Pancreas (tissue), 10 donors: ENCODE results near the gene INSRR. TPM values are rescaled to one million over a fixed set of nuclear protein-coding genes. Genes with fewer than 3 reads are reported as not detected.

Source experiments
- ATAC-seq, 4 donors: fragments of 200-7000 bp; cut with Tn5 transposase; one replicate each; pipeline versions ENCODE4 v1.8.0 to v1.9.1; 2020; ENCODE audit warnings: mild to moderate bottlenecking in 4 of 4, moderate library complexity in 4 of 4
- DNase-seq, 6 donors: peaks; one replicate each; pipeline ENCODE4 v3.0.0-alpha.2; 2020
- FAIRE-seq: peaks from 2 replicates; lab custom pipeline; 2012; peaks lifted over from hg19 to GRCh38; lab: Jason Lieb, UNC
- H3K27ac ChIP-seq, 4 donors: fragments of 200-600 bp; sonication (generic); 1 replicate in 3 of 4; 2 replicates in 1 of 4; pipeline versions ENCODE4 v1.5.0 to v1.8.0; 2020
- H3K27me3 ChIP-seq, 4 donors: fragments of 200-600 bp; one replicate each; pipeline ENCODE4 v1.8.0; 2021
- H3K36me3 ChIP-seq, 3 donors: fragments of 200-600 bp; sonication (generic) in 1 of 3; one replicate each; pipeline versions ENCODE4 v1.5.0 to v1.8.0; 2020 to 2021
- H3K4me1 ChIP-seq, 3 donors: fragments of 200-600 bp; one replicate each; pipeline ENCODE4 v1.8.0; 2021
- H3K4me3 ChIP-seq, 4 donors: fragments of 200-600 bp; sonication (generic) in 2 of 4; one replicate each; pipeline versions ENCODE4 v1.5.0 to v1.8.0; 2020 to 2021
- H3K9me3 ChIP-seq, 4 donors: fragments of 200-600 bp; one replicate each; pipeline ENCODE4 v1.8.0; 2021
- WGBS, 2 donors: extraction: QIAGEN DNeasy Blood & Tissue Kit; methylation state at CpG; one replicate each; pipeline ENCODE4 v1.1.7; 2013; 5-methylcytosine and 5-hydroxymethylcytosine counted together
- intact Hi-C, 3 donors: fragments of 100-400 bp; cut with DNase I; formaldehyde crosslinking; loops; one replicate each; pipeline versions ENCODE4 v1.11.1 to v1.14.2; 2022
- polyA plus RNA-seq, 2 donors: library from polyadenylated mRNA; stranded (reverse); fragments of 200-250 nt; gene quantifications; one replicate each; pipeline ENCODE4 v1.2.3, GENCODE V29; 2013
- total RNA-seq, 6 donors: library from RNA; stranded (reverse); fragmentation: NEBNext Ultra II Directional in 4 of 6; extraction: Animal tissue kit (Norgen Biotek cat#: 25700) in 4 of 6; gene quantifications; one replicate each; pipeline versions ENCODE4 v1.2.1 to v1.2.4, GENCODE V29; 2021 to 2023
- TF ChIP-seq, protein P1 (sequence below), 4 donors: fragments of 200-600 bp; sonication (generic) in 3 of 4; IDR thresholded peaks; one replicate each; pipeline versions ENCODE4 v1.5.0 to v1.8.0; 2021; ENCODE audit warnings: antibody characterized with exemption in 4 of 4
- donor health status: healthy with polysubstance abuse.
- donor health status: DM: no; HTN: no; CAD: no; lungs with moderate emphysema.
- donor health status: DM: no; HTN: no; CAD: no.
- donor health status: control.
- donor health status: control.
- donor health status: Bipolar disorder and iron deficiency.
- donor health status: DM: yes; HTN: yes; CAD: no.
- donor health status: DM: no; HTN: no; CAD: no.
- donor health status: DM: no; HTN: no; CAD: no.
- donor health status: DM: yes; HTN: yes; CAD: no.

Gene INSRR
- total RNA-seq: under 1 TPM; 0.03 to 0.47 (median 0.09) TPM
- under 1 TPM; 0.94 to 0.99 TPM for polyA plus RNA-seq

GRCh38 chr1:156858959-156859522 is at the start of gene INSRR:
Gene INSRR (minus strand): TSS chr1:156859117. CDS start chr1:156858621, 496 bp downstream.
- intact Hi-C loops: no loop called here
- no peak for DNase-seq

DNA sequence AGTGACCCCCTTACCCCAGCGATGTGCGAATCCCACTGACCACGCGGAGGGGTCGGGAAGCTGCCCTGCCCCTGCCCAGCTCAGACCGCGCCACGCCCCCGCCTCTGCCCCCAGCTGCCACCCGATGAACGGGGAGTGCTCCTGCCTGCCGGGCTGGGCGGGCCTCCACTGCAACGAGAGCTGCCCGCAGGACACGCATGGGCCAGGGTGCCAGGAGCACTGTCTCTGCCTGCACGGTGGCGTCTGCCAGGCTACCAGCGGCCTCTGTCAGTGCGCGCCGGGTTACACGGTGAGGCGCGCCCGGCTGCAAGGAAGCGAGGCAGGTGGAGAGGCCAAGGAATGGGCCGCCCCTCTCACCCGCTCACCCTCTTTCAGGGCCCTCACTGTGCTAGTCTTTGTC is 49.6 kb upstream of the INSRR start:
- Histone ChIP-seq H3K36me3 (no peaks in the 10 kb centered on the region), H3K4me1 (no peaks in the 10 kb centered on the region), H3K4me3 (peak overlapping the region in 2 of 4 donors; percentile 35 to 51), H3K27ac (no peak overlapping the region), H3K27me3 (no peaks in the 10 kb centered on the region), H3K9me3 (no peaks in the 10 kb centered on the region)
- WGBS, 2 donors: 49 to 59% methylated on average over 25 to 29 of the region's 29 CpGs
- ATAC-seq (peak in 1 of 4 donors; percentile 3), FAIRE-seq (no peak), DNase-seq (peak in 3 of 6 donors; percentile 41 to 79 (median 58))
- intact Hi-C loops: no loop called here
- TF ChIP-seq, protein P1, sequence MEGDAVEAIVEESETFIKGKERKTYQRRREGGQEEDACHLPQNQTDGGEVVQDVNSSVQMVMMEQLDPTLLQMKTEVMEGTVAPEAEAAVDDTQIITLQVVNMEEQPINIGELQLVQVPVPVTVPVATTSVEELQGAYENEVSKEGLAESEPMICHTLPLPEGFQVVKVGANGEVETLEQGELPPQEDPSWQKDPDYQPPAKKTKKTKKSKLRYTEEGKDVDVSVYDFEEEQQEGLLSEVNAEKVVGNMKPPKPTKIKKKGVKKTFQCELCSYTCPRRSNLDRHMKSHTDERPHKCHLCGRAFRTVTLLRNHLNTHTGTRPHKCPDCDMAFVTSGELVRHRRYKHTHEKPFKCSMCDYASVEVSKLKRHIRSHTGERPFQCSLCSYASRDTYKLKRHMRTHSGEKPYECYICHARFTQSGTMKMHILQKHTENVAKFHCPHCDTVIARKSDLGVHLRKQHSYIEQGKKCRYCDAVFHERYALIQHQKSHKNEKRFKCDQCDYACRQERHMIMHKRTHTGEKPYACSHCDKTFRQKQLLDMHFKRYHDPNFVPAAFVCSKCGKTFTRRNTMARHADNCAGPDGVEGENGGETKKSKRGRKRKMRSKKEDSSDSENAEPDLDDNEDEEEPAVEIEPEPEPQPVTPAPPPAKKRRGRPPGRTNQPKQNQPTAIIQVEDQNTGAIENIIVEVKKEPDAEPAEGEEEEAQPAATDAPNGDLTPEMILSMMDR (IDR thresholded peaks at IDR 0.05): no peak

More at GRCh38 chr1:156858959-156859522, at the start of gene INSRR:
- Histone ChIP-seq H3K27me3 (peaks cover 0 to 17% (median 0%) of the 10 kb centered on the region in 4 donors), H3K36me3 (no peaks in the 10 kb centered on the region), H3K4me1 (peaks cover 0 to 23% (median 16%) of the 10 kb centered on the region in 3 donors), H3K9me3 (no peaks in the 10 kb centered on the region), H3K27ac (no peak within 1 kb of the TSS), H3K4me3 (peak within 1 kb of the TSS in 1 of 4 donors; percentile 33)
- FAIRE-seq: no peak
- TF ChIP-seq, protein P1 (IDR thresholded peaks at IDR 0.05): no peak
- peak in 1 of 4 donors; percentile 4 for ATAC-seq
- WGBS, 2 donors: 8 to 10% methylated on average over 37 to 39 of the region's 39 CpGs

GRCh38 chr1:156906206-156906906 is 47.4 kb upstream of the INSRR start:
- TF ChIP-seq, protein P1 (IDR thresholded peaks at IDR 0.05): no peak
- DNase-seq (peak in 3 of 6 donors; percentile 21 to 55 (median 46)), ATAC-seq (no peak), FAIRE-seq (no peak)
- Histone ChIP-seq H3K9me3 (no peaks in the 10 kb centered on the region), H3K4me3 (no peak overlapping the region), H3K36me3 (no peaks in the 10 kb centered on the region), H3K27ac (no peak overlapping the region), H3K4me1 (no peaks in the 10 kb centered on the region), H3K27me3 (no peaks in the 10 kb centered on the region)
- 91% methylated on average over 16 of the region's 16 CpGs for WGBS, 2 donors
- intact Hi-C loops: no loop called here

DNA sequence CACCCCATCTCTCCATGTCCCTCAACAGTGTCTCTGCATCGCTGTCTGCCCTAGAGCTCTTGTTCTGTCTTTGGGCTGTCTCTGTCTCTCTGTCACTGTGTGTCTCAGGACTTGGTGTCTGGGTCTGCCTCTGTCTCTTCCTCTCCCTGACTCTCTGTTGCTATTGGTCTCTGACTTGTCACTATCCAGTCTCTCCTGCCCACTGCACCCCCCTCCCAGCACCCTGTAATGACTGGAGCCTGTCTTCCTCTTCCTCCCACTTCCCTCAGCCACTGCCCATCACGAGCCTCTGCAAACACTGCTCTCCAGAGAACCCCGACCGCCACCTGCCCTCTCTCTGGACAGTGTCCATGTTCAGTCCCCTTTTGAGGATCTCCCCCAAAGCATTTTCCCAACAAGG is 46.7 kb upstream of the INSRR start:
- ATAC-seq (no peak), FAIRE-seq (no peak), DNase-seq (peak in 1 of 6 donors; percentile 21)
- 50 to 74% methylated on average over 4 of the region's 4 CpGs for WGBS, 2 donors
- H3K4me1 ChIP-seq: no peaks in the 10 kb centered on the region
- intact Hi-C loops: no loop called here
- H3K36me3 ChIP-seq: no peaks in the 10 kb centered on the region
- no peak overlapping the region for H3K27ac ChIP-seq
- no peak overlapping the region for H3K4me3 ChIP-seq
- TF ChIP-seq, protein P1 (IDR thresholded peaks at IDR 0.05): no peak
- no peaks in the 10 kb centered on the region for H3K9me3 ChIP-seq
- no peaks in the 10 kb centered on the region for H3K27me3 ChIP-seq
